HCT116 (cell line): ENCODE results near the gene KCNK5.

ENCODE experiments used
- ATF3 ChIP-seq: IDR thresholded peaks from 2 replicates; pipeline ENCODE4 v1.6.1; 2012
- CEBPB ChIP-seq: IDR thresholded peaks from 2 replicates; pipeline ENCODE4 v1.6.1; 2012; ENCODE audit warnings: low read depth
- CTCF ChIP-seq, 3 experiments: fragments of 200-600 bp in 1 of 3; sonication (generic) in 1 of 3; IDR thresholded peaks in 2 of 3; conservative IDR thresholded peaks in 1 of 3; 2 replicates each; pipeline ENCODE4 v1.5.1; 2012 to 2017; ENCODE audit warnings: low read depth in 2 of 3, low read length in 2 of 3, antibody characterized with exemption in 1 of 3, borderline replicate concordance in 1 of 3, control low read depth in 1 of 3, mild to moderate bottlenecking in 1 of 3, mixed read lengths in 1 of 3, mixed run types in 1 of 3, moderate library complexity in 1 of 3; ENCODE audit not compliant: insufficient read depth in 1 of 3
- JUND ChIP-seq: IDR thresholded peaks from 2 replicates; pipeline ENCODE4 v1.6.1; 2012
- POLR2A ChIP-seq: IDR thresholded peaks from 2 replicates; pipeline ENCODE4 v1.7.0; 2011; ENCODE audit warnings: borderline replicate concordance; ENCODE audit not compliant: insufficient read depth, insufficient read length; ENCODE audit errors: extremely low read depth
- POLR2AphosphoS5 ChIP-seq: IDR thresholded peaks from 2 replicates; pipeline ENCODE4 v1.6.1; 2011; ENCODE audit warnings: mild to moderate bottlenecking, low read depth, low read length, moderate library complexity
- REST ChIP-seq: IDR thresholded peaks from 2 replicates; pipeline ENCODE4 v1.6.1; 2012; ENCODE audit warnings: low read depth
- TCF7L2 ChIP-seq: IDR thresholded peaks from 2 replicates; pipeline ENCODE4 v1.7.0; 2011; ENCODE audit warnings: borderline replicate concordance, inconsistent platforms; ENCODE audit not compliant: insufficient read depth, insufficient read length; ENCODE audit errors: extremely low read depth

GRCh38 chr6:39226639-39227329 is 2.5 kb downstream of the KCNK5 start:
- no peak for TF ChIP-seq CTCF (IDR thresholded peaks at IDR 0.05 in 2 of 3, conservative IDR thresholded peaks at IDR 0.05 in 1 of 3; ENCODE audit: borderline replicate concordance in 1 of 3, insufficient read depth in 1 of 3, low read depth in 2 of 3, low read length in 2 of 3)
- no peak for TF ChIP-seq POLR2AphosphoS5
- TF ChIP-seq POLR2A, result no peak
- TF ChIP-seq TCF7L2, result no peak
- no peak for TF ChIP-seq REST
- TF ChIP-seq ATF3, result no peak
- no peak for TF ChIP-seq CEBPB
- TF ChIP-seq JUND, result no peak
